HG03558 (cell line): ENCODE results near the gene KDM7A.

Experiments
- ATAC-seq: cut with Tn5 transposase; IDR thresholded peaks from one replicate; pipeline ENCODE4 v1.9.1; 2021; ENCODE audit warnings: moderate number of reproducible peaks; ENCODE audit not compliant: unreplicated experiment; ENCODE audit errors: extremely low read depth

KDM7A gene

DNA sequence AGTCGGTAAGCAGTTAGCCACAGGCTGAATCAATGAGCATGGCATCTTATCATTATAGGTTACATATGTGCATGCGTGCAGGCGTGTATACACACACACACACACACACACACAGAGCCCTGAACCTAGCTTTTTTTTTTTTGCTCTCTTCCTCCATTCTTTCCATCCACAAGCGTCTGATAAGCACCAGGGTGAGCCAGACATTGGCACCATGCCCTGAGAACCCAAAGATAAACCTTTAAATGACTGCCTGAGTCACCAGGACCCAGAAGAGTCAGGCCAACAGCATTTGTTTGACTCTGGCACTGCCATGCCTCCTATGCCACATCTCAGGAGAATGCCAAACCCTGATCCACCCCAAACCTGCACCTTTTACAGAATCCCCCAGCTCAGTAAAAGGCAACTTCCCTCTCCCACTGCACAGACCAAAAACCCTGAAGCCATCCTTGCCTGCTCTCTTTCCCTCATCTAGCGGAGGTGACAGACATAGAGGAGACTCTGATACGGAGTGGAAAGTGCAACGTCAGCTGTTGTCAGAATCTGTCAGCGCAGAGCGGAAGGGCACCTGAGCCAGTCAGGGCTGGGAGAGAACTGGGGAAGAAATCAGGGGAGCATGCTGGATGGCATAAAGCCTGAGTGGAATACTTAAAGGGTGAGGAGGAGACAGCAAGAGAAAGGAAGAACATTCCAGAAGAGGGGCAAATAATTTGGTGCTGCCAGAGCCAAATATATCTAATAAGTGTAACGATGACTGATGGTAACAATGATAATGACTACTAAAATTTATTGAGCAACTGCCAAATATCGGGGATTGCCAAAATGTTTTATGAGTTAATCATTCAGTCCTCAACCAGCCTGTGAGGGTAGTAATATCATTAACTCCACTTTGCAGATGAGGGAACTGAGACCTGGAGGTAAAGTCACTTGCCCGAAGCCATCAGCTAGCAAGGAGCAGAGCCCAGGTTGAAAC lies 117.2 kb downstream of the KDM7A start:
- no peak for ATAC-seq

DNA sequence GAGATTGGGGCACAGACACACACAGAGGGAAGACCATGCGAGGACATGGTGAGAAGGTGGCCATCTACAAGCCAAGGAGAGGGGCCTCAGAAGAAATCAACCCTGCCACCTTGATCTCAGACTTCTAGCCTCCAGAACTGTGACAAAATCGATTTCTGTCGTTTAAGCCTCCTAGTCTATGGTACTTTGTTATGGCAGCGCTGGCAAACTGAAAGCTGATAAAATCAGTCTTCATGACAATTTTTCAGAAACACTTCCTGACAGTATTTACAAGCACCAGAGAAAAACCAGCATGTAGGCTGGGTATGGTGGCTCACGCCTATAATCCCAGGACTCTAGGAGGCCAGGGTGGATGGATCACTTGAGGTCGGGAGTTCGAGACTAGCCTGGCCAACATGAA lies 118.3 kb downstream of the KDM7A start:
- no peak for ATAC-seq

DNA sequence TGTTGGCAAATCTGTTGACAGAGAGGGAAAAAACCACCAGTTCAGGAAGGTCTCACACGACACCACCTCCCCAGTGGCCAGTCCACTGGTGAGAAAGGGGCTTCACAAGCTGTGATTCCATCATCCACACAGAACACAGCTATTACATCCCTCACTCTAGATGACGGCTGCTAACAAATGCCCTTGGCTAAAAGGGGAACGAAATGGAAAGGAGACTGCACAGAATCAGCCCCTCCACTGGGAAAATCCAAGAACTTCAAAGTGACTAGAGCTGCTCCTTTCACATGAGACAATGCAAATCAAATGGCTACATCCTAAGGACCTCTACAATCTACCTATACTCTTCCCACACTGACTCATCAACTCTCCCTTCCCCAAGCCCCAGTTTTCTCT lies 119.6 kb downstream of the KDM7A start:
- no peak for ATAC-seq

DNA sequence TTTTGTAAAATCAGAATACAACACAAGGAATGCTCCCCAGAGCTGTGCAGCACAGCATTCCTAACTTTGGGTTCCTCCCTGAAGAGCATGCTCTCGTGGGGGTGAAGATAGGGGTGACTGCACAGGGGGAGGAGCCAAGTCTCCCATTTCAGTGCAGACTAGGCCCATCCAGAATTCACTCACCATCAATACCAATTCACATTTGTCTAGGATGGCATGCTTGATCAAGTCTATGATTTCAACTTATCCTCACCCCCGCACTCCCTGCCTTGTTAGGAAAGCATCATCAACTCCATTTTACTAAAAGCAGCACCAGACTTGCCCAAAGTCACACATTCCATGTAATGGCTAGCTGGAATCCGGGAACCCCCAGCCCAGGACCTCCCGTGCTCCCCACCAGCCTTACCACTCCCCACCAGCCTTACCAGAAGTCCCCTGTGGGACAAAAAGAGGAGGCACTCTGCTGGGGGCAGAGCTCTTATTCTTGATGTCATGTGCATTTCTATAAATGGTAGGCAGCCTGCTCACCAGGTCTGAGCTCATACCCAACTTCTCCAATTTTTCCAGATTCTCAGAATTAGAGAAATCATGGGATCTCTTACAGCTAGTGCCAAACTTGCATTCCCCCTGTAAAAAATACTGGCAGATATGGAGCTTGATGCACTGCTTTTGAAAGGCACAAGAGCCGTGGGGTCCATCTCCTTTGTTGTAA lies 120.2 kb downstream of the KDM7A start:
- no peak for ATAC-seq

DNA sequence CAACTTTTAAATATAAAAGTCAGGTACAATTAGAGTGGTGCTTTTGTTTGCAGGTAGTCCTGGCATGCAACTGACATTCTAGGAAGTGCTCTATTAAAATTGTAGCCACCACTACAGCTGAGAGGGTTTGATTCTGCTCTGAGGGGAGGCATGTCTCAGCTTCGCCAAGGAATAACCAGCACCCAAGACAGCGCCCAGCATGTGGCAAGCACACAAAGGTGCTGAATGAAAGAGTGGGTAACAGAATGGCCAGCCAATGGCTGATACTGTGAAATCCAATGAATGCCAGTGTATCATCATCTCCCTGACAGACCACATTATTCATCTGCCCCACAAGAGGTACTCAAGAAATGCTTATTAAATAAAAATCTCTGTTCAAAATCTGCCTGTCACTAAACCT lies 121.0 kb downstream of the KDM7A start:
- ATAC-seq: no peak

DNA sequence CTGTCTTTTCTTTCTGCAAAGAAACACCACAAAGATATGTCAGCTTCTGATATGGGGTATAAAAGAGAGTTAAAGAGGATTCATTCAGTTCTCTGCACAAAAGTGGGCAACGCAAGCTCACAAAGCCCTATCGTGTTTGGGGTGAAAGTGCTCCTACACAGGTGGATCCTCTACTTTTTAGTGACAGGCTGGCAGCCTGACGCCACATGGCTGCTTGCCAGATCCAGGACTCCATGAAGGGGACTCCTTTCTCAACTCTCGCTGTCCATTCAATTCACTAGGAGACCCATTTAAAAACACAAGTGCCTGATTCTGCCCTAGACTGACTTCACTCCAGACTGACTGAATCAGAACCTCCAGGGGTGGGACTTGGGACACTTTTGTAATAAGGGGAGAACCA lies 122.0 kb downstream of the KDM7A start:
- ATAC-seq: no peak

DNA sequence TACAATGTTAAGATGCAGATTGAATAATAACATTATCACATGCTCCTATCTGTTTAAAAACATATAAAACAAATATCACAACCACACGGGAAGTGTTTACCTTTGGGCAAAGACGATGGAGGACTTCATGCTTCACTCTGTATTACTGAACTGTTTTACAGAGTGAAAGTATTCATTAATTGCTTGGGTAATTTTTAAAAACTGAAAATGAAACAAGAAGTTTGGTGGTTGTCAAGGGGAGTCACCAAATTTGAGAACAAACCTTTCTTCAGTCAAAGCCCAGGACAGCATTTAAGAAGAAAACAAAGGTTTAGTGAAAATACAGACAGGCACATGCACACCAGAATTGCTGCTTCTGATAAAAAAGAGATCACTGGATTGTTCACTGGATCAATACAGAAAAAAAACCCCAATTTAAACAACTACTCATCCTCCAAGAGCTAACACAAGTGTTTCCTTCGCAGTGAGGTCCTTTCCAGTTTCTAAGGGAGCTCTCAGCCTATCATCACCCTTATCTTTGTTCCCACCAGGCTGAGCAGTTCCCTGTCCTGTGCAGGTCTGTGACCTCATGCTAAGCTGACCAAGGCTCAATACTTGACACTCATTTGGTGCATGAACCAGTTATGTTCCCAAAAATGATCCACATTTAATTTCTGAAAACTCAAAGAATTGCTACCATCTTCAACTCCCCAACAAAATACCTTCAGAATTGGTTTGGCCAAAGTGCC lies 122.8 kb downstream of the KDM7A start:
- peak; percentile 89 for ATAC-seq

DNA sequence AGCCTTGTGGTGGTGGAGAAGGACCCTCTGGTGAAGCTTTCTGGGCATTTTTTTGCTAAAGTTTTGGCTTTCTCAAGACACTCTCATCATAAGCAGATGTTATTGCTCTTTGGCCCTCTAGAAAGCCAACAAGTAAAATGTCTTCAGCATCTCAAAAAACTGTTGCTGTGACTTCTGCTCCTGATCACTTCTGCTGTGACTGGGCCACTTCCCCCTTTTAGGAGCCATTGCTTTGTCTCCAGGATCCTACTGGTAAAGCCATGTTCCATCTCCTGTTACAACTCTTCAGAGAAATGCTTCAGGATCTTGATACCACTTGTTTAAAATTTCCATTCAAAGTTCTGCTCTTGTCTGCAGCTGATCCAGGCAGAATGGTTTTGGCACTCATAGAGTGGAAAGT lies 125.0 kb downstream of the KDM7A start:
- ATAC-seq: no peak

DNA sequence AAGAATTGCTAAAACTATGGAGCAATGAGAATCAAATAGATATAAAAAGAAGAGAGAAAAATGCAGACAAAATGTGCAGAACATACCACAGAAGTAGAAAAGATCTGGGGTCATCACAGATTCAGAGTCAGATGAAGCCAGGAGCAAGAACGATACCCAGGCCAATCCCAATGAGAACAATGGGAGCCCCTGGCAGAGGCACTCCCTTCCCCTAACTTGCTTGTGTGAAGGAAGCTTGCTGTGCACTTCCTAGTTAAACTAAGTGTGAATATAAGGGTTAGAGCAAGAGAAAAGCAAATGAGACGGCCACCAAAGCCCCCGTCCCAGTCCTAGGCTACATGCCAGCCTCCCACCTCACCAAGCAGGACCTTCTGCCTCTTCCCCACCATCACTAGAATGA lies 126.7 kb downstream of the KDM7A start:
- ATAC-seq: no peak

DNA sequence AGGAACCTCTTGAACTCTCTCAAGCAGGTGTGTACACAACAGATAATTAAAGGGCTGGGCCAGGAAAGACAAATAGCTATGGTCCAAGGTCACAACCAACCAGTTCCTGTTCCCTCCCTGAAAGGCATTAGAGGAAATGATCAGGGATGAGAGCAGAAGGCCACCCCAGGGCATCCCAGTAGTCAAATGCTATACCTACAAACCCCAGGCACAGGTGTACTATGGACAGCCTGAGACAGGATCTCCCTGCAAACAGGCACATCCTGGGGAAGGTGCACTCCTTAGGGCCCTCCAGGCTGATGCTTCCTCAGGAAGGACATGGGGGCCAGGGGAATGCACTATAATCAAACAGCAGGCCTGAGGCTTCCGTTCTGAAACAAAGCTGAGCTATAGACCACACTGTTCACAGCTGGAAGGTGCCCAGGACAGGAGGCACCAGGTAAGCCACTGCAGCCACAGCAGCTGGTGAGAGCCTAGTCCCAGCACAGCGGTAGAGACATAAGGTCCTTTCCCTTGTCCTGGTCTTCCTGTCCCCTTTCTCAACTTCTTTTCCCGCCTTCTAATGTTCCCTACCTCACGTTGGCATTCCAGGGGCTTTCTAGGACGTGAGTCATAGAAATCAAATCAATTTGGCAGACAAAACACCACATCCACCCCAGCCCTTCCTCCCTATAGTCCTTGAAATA lies 127.3 kb downstream of the KDM7A start:
- no peak for ATAC-seq

DNA sequence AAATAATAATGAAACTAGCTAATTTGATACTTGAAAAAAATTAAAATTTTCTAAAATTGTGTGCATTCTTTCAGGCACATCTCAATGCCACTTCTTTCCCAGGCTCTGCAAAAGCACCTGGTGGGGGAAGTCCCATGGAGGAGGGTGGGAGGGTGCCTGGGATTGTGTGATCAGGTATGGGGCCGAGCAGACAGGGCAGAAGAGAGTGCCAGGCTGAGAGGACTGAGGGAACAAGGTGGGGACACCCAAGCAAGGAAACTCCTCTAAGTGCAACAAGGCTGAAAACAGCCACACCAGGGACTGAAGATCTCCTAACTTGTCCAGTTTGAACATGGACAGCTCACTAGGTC lies 127.8 kb downstream of the KDM7A start:
- ATAC-seq: no peak

DNA sequence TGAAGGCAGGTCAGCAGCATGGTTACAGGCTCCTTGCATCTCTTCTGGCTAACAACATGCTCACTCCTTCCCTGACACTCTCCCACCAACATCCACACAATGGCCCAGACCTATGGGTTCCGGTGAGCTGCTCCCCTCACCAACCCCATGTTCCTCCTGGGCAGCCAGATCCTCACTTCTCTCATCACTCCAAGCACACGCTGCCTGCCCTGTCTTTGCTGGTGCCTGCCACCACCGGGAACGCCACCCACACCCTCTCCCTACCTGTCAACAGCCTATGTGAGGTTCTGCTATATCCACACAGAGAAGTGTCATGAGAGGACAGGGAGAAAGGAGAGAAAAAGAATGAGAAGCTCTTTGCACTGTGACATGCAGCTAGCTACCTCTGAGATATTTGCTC lies 128.6 kb downstream of the KDM7A start:
- no peak for ATAC-seq

DNA sequence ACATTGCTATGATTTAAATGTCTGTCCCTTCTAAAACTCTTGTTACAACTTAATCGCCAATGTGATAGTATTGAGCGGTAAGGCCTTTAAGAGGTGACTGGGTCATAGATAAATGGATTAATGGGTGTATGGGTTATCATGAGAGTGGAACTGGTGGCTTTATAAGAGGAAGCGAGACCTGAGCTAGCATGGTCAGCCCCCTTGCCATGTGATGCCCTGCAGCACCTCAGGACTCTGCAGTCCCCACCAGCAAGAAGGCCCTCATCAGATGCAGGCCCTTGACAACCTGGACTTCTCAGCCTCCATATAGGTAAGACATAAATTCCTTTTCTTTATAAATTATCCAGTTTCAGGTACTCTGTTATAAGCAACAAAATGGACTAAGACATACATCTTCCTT lies 129.6 kb downstream of the KDM7A start:
- no peak for ATAC-seq

DNA sequence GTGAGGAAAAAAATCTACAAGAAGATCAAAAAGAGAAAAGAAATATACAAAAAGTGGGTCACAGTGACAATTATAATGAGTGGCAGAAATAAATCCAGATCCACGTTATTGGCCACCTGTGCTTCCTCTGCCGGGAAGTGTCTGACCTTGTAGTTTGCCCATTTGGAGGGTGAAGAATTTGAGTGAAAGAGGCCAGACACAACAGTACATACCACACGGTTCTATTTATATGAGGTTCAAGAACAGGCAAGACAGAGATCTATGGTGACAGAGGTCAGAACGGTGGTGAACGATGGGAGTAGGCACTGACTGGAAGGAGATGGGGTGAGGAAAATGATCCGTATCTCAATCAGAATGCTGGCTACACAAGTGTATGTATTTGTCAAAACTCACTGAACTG lies 131.1 kb downstream of the KDM7A start:
- ATAC-seq: no peak

DNA sequence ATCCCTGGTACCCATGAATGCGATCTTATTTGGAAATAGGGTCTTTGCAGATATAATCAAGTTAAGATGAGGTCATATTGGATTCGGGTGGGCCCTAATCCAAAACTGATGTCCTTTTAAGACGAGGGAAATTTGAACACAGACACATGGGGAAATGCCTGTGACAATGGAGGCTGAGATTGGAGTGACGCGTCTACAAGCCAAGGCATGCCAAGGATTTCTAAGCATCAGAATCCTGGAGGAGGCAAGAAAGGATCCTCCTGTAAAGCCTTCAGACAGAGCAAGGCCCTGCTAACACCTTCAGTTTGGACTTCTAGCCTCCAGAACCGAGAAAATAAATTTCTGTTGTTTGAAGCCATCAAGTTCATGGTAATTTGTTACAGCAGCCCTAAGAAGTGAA lies 132.5 kb downstream of the KDM7A start:
- no peak for ATAC-seq

DNA sequence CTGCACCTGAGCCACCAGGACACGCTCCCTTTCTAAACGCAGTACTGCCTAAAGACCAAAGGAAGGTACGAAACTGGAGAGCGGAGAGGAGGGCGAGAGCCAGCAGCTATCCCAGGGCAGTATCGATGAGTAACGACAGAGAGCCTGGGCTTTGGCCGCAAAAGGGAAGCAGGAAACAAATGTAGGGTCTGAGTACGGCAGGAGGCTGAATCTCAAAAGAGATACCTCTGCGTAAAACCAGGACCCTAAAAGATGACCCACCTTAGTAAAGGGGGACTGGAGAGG lies 134.5 kb downstream of the KDM7A start:
- ATAC-seq: no peak

DNA sequence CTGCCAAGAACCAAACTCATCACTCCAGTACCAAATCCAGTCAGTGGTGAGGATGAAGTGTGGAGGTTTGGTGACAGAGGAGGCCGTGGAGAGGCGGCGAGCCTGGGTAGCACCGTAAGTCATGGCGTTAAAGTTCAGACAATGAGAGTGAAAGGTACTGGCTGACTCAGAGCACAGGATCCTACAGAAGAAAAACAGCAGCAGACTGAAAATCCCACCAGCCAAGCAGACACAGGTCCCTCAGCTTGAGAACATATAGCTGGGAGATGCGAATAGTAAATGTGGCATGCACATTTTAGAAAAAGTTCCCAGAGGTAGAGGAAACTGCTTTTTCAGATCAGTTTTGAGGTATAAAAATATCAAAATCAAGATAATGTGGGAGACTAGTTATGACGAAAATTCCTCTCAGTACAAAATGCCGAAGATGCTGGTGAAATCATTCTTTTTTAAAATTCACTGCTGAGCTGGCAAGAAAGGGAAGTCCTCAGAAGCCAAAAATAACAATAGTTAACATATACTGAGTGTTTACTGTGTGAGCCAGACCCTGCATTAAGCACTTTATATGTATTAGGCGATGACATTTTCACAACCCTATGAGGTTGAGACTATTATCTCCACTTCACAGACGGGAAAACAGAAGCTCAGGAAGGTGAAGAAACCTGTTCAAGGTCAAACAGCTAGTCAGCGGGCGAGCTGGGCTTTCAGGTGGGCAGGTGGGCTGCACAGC lies 135.0 kb downstream of the KDM7A start:
- ATAC-seq: no peak

DNA sequence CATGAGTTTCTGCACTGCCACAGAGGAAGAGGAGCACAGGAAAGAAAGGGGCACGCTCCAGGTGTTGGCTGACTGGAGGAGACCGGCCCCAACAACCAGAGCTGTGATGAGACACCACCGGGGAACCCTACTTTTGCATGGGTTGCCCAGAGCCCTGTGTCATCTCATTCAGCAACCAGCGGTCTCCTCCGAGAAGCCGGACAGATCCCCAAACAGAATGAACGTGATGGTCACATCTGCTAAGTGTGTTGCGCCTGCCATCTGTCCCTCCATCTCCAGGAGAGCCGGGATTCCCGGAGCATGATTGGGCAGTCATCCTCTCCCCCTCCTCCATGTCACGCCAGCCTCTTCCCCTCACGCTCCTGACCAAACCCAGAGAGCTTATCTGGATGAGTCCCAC lies 136.9 kb downstream of the KDM7A start:
- ATAC-seq: no peak

DNA sequence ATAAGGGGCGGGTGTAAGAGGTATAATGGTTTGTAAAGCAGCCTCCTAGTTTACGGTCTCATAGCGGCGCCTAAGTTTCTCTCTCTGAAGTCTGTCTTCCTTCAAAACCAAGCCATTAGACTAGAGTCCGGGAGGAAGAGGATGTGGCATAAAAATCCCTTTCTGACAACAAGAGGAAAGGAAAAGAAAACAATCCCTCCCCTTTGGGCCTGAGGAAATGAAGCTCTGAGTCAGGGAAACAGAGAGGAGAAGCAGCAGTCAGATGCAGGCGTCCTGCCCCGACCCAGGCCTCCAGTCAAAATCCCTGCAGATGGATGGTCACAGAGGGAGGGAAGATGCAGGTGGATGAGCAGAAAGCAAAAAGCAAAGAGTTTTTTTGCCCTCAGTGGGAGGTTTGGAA lies 137.7 kb downstream of the KDM7A start:
- ATAC-seq: no peak
